Measurements from ENCODE around the gene C6orf132. TPM values are rescaled to one million over a fixed set of nuclear protein-coding genes. Genes with fewer than 3 reads are reported as not detected.

Gene C6orf132
- total and polyA plus RNA-seq, 9 of the 15 experiments (the other 6 are each of a cell fraction or from before 2014, with no cell fraction given), result 0.06 to 0.35 (median 0.14) TPM

DNA sequence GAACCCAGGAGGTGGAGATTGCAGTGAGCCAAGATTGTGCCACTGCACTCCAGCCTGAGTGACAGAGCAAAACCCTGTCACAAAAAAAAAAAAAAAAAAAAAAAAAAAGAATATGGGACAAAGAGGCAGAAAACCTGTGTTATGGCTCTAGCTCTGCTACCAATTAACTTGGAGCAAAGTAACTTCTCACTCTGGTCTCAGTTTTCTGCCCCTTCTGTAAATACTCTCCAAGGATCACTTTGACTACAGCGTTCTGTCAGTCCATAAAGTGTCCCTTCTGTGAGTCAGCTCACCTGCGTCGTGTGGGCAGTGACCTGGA lies 24.6 kb downstream of the C6orf132 start:
- ChIA-PET CTCF (ENCODE audit: low intra/inter-chr PET ratio) (no interaction called here), POLR2A (interaction anchor here (1.5 to 5.4 kb wide), 2 partner anchors 11 to 13 kb away, joined by 4 to 42 read pairs; no protein-coding TSS in a partner anchor)
- DNase-seq (ENCODE audit: extremely low read depth in 1 of 4, low spot score in 3 of 4), result no peak
- H3K79me2 ChIP-seq (ENCODE audit: control insufficient read depth, insufficient read depth, low read length), result no peaks in the 10 kb centered on the region
- intact Hi-C loops (cut with micrococcal nuclease), result no loop called here
- no peak overlapping the region for H3K27ac ChIP-seq (ENCODE audit: extremely low read depth, low read depth, low read length)
- H3K4me1 ChIP-seq (replicated peaks in 1 of 2; ENCODE audit: control insufficient read depth in 2 of 2, insufficient read depth in 2 of 2, low read length in 2 of 2), result peaks cover 0 to 11% of the 10 kb centered on the region in 2 experiments; a peak in 2 of 5 replicates
- 17% methylated on average over 3 of the region's 3 CpGs for WGBS (ENCODE audit: insufficient coverage, low coverage, missing lambda C conversion rate)
- no peaks in the 10 kb centered on the region for H3K9me1 ChIP-seq (ENCODE audit: control insufficient read depth, insufficient read depth, low read length)
- ATAC-seq, result peak; percentile 37
- peak overlapping the region in 1 of 2 experiments; percentile 80; a peak in 2 of 4 replicates for H3K9ac ChIP-seq (ENCODE audit: insufficient read depth in 1 of 2, low read depth in 2 of 2, low read length in 2 of 2)
- H3K4me3 ChIP-seq, result no peak overlapping the region
- peak overlapping the region; percentile 2; the same call in 1 of the 2 replicates for H2AFZ ChIP-seq (ENCODE audit: low read depth, low read length)
- peaks cover 2 to 14% of the 10 kb centered on the region in 2 experiments; a peak in 3 of 5 replicates for H3K27me3 ChIP-seq (ENCODE audit: control insufficient read depth in 2 of 2, insufficient read depth in 2 of 2, low read length in 2 of 2)
- no TSS peak for BruUV-seq (replicated peaks)
- H3K36me3 ChIP-seq (ENCODE audit: control insufficient read depth, insufficient read depth, low read length), result no peaks in the 10 kb centered on the region
- FAIRE-seq, result no peak
- TF ChIP-seq PKNOX1 (IDR thresholded peaks at IDR 0.05) (peak; percentile 19; the same call in 1 of the 2 replicates), GTF2F1 (IDR thresholded peaks at IDR 0.05; ENCODE audit: low read depth, low read length) (no peak)
- no peaks in the 10 kb centered on the region for H4K20me1 ChIP-seq (replicated peaks; ENCODE audit: control insufficient read depth, insufficient read depth, low read length)
- H3K9me3 ChIP-seq (replicated peaks; ENCODE audit: control insufficient read depth, insufficient read depth, low read depth, low read length), result no peaks in the 10 kb centered on the region
- in situ Hi-C loops (cut with MboI), result no loop called here
- H3K4me2 ChIP-seq (ENCODE audit: insufficient read depth, low read length), result no peak overlapping the region

GRCh38 chr6:42113936-42114636 lies 28.3 kb downstream of the C6orf132 start:
- H3K4me1 ChIP-seq (replicated peaks in 1 of 2; ENCODE audit: control insufficient read depth in 2 of 2, insufficient read depth in 2 of 2, low read length in 2 of 2), result peaks cover 0 to 8% of the 10 kb centered on the region in 2 experiments; a peak in 3 of 5 replicates
- no peaks in the 10 kb centered on the region for H3K36me3 ChIP-seq (ENCODE audit: control insufficient read depth, insufficient read depth, low read length)
- H3K27me3 ChIP-seq (ENCODE audit: control insufficient read depth in 2 of 2, insufficient read depth in 2 of 2, low read length in 2 of 2), result peaks cover 5 to 14% of the 10 kb centered on the region in 2 experiments; a peak in 3 of 5 replicates
- DNase-seq (ENCODE audit: extremely low read depth in 1 of 4, low spot score in 3 of 4), result no peak
- POLR2A ChIA-PET, result interaction anchor here (0.8 to 5.4 kb wide), 3 partner anchors 8 to 345 kb away, joined by 3 to 42 read pairs (median 4); no protein-coding TSS in a partner anchor
- TF ChIP-seq KDM4B (IDR thresholded peaks at IDR 0.05; ENCODE audit: borderline replicate concordance in 2 of 2, low read depth in 1 of 2) (no peak), MECOM (CRISPR knock-in tag; IDR thresholded peaks at IDR 0.05) (no peak), EGR1 (conservative IDR thresholded peaks at IDR 0.05) (0 out of 2 replicates have a peak, but pooled peaks have one; percentile 14), NCOA2 (IDR thresholded peaks at IDR 0.05; ENCODE audit: partially characterized antibody in 2 of 2) (no peak)
- TF ChIP-seq, protein P1, sequence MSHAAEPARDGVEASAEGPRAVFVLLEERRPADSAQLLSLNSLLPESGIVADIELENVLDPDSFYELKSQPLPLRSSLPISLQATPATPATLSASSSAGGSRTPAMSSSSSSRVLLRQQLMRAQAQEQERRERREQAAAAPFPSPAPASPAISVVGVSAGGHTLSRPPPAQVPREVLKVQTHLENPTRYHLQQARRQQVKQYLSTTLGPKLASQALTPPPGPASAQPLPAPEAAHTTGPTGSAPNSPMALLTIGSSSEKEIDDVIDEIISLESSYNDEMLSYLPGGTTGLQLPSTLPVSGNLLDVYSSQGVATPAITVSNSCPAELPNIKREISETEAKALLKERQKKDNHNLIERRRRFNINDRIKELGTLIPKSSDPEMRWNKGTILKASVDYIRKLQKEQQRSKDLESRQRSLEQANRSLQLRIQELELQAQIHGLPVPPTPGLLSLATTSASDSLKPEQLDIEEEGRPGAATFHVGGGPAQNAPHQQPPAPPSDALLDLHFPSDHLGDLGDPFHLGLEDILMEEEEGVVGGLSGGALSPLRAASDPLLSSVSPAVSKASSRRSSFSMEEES (CRISPR knock-in tag; IDR thresholded peaks at IDR 0.05), result no peak
- no peak overlapping the region for H2AFZ ChIP-seq (ENCODE audit: low read depth, low read length)
- no peak overlapping the region for H3K4me3 ChIP-seq
- no peak overlapping the region for H3K9ac ChIP-seq (ENCODE audit: insufficient read depth in 1 of 2, low read depth in 2 of 2, low read length in 2 of 2)
- no peak overlapping the region for H3K27ac ChIP-seq (ENCODE audit: extremely low read depth, low read depth, low read length)
- H3K9me1 ChIP-seq (ENCODE audit: control insufficient read depth, insufficient read depth, low read length), result no peaks in the 10 kb centered on the region
- CTCF ChIA-PET (ENCODE audit: low intra/inter-chr PET ratio), result no interaction called here
- no TSS peak for BruUV-seq (replicated peaks)
- FAIRE-seq, result no peak
- in situ Hi-C loops (cut with MboI) (no loop called here), intact Hi-C loops (cut with micrococcal nuclease) (no loop called here)
- WGBS (ENCODE audit: insufficient coverage, low coverage, missing lambda C conversion rate), result 22% methylated on average over 5 of the region's 5 CpGs
- no peak for ATAC-seq
- peaks cover 7% of the 10 kb centered on the region; the same call in 1 of the 2 replicates for H3K9me3 ChIP-seq (replicated peaks; ENCODE audit: control insufficient read depth, insufficient read depth, low read depth, low read length)
- no peaks in the 10 kb centered on the region for H3K79me2 ChIP-seq (ENCODE audit: control insufficient read depth, insufficient read depth, low read length)
- no peak overlapping the region for H3K4me2 ChIP-seq (ENCODE audit: insufficient read depth, low read length)
- no peaks in the 10 kb centered on the region for H4K20me1 ChIP-seq (replicated peaks; ENCODE audit: control insufficient read depth, insufficient read depth, low read length)

Measured in K562 (cell line).